H1 (cell line): ENCODE measurements around the gene TUBB4B. TPM values are rescaled to one million over a fixed set of nuclear protein-coding genes. Genes with fewer than 3 reads are reported as not detected.

ENCODE experiments used
- CTCF ChIA-PET: fragments of 300-600 bp; sonication (Branson Sonifier 250); formaldehyde crosslinking; loops from one replicate; lab custom pipeline; 2021; ENCODE audit not compliant: partially characterized antibody; lab: Charles Lee
- POLR2A ChIA-PET: fragments of 300-600 bp; sonication (Branson Sonifier 250); formaldehyde crosslinking; loops from one replicate; lab custom pipeline; 2021; ENCODE audit warnings: inconsistent platforms; ENCODE audit not compliant: partially characterized antibody; lab: Charles Lee
- DNase-seq, 2 experiments: peaks; one replicate each; pipeline versions ENCODE4 v3.0.0 to v3.0.0-alpha.2; 2010 to 2022; ENCODE audit warnings: low spot score in 2 of 2, low read depth in 1 of 2, mixed read lengths in 1 of 2
- FAIRE-seq: peaks from 2 replicates; lab custom pipeline; 2011; peaks lifted over from hg19 to GRCh38; lab: Jason Lieb, UNC
- H2AFZ ChIP-seq: 2 replicates; pipeline ENCODE4 v1.8.1; 2012; ENCODE audit warnings: low read length, inconsistent platforms
- H2AK5ac ChIP-seq: 2 replicates; pipeline ENCODE4 v1.6.1; 2013; ENCODE audit warnings: low read depth, low read length
- H2BK120ac ChIP-seq: replicated peaks from 2 replicates; pipeline ENCODE3; 2013; ENCODE audit warnings: low read depth, low read length, inconsistent platforms
- H2BK12ac ChIP-seq: 2 replicates; pipeline ENCODE4 v1.6.1; 2013; ENCODE audit warnings: low read depth, low read length
- H2BK15ac ChIP-seq: 2 replicates; pipeline ENCODE4 v1.6.1; 2013; ENCODE audit warnings: low read length
- H2BK20ac ChIP-seq: 2 replicates; pipeline ENCODE4 v1.6.1; 2013; ENCODE audit warnings: low read length
- H2BK5ac ChIP-seq: 2 replicates; pipeline ENCODE4 v1.6.1; 2013; ENCODE audit warnings: low read depth, low read length
- H3K14ac ChIP-seq: 2 replicates; pipeline ENCODE4 v1.6.1; 2013; ENCODE audit warnings: inconsistent platforms; ENCODE audit not compliant: insufficient read length
- H3K18ac ChIP-seq: 2 replicates; pipeline ENCODE4 v1.6.1; 2013; ENCODE audit warnings: low read length; ENCODE audit errors: extremely low read depth
- H3K23ac ChIP-seq: 2 replicates; pipeline ENCODE4 v1.6.1; 2013; ENCODE audit warnings: inconsistent platforms; ENCODE audit not compliant: insufficient read length
- H3K23me2 ChIP-seq: 2 replicates; pipeline ENCODE4 v1.6.1; 2013; ENCODE audit warnings: low read depth, low read length
- H3K27ac ChIP-seq: 2 replicates; pipeline ENCODE4 v1.6.1; 2011; ENCODE audit warnings: low read depth, low read length, inconsistent platforms
- H3K27me3 ChIP-seq, 4 experiments: replicated peaks in 1 of 4; 1 replicate in 1 of 4; 2 replicates in 3 of 4; pipeline versions ENCODE4 v1.6.1 to v1.8.1; 2011 to 2013; ENCODE audit warnings: low read length in 3 of 4, mild to moderate bottlenecking in 3 of 4, inconsistent platforms in 2 of 4, mixed read lengths in 2 of 4, moderate library complexity in 1 of 4; ENCODE audit not compliant: control insufficient read depth in 3 of 4, insufficient read depth in 3 of 4; ENCODE audit errors: extremely low read depth in 1 of 4
- H3K36me3 ChIP-seq, 4 experiments: 2 replicates each; pipeline versions ENCODE4 v1.6.1 to v1.8.1; 2011 to 2013; ENCODE audit warnings: mild to moderate bottlenecking in 4 of 4, low read length in 3 of 4, moderate library complexity in 2 of 4, control low read depth in 1 of 4, inconsistent platforms in 1 of 4; ENCODE audit not compliant: insufficient read depth in 4 of 4, control insufficient read depth in 2 of 4
- H3K4ac ChIP-seq: replicated peaks from 2 replicates; pipeline ENCODE3; 2013; ENCODE audit warnings: low read length, low read depth, mixed read lengths, inconsistent platforms; ENCODE audit not compliant: insufficient read length
- H3K4me1 ChIP-seq, 4 experiments: replicated peaks in 1 of 4; 1 replicate in 1 of 4; 2 replicates in 3 of 4; pipeline versions ENCODE4 v1.6.1 to v1.8.1; 2011 to 2013; ENCODE audit warnings: low read length in 3 of 4, inconsistent platforms in 2 of 4, mixed read lengths in 1 of 4; ENCODE audit not compliant: insufficient read depth in 4 of 4, control insufficient read depth in 3 of 4
- H3K4me2 ChIP-seq, 2 experiments: 2 replicates each; pipeline versions ENCODE4 v1.6.1 to v1.8.1; 2011 to 2013; ENCODE audit warnings: low read depth in 2 of 2, low read length in 2 of 2, control low read depth in 1 of 2, inconsistent platforms in 1 of 2, mild to moderate bottlenecking in 1 of 2; ENCODE audit not compliant: insufficient read depth in 1 of 2
- H3K4me3 ChIP-seq, 4 experiments: fragments of 200-600, 300-600 bp in 1 of 4; sonication (generic), shearing (Covaris generic), sonication (Bioruptor Twin) in 1 of 4; 2 replicates each; pipeline versions ENCODE4 v1.5.1 to v1.8.1; 2011 to 2016; ENCODE audit warnings: low read length in 4 of 4, low read depth in 3 of 4, control low read depth in 2 of 4, inconsistent platforms in 2 of 4, mild to moderate bottlenecking in 2 of 4, mixed read lengths in 1 of 4, moderate library complexity in 1 of 4; ENCODE audit not compliant: insufficient read depth in 2 of 4; ENCODE audit errors: extremely low read depth in 1 of 4
- H3K56ac ChIP-seq: replicated peaks from 2 replicates; pipeline ENCODE3; 2013; ENCODE audit warnings: low read depth, mild to moderate bottlenecking, mixed read lengths, low read length, inconsistent platforms; ENCODE audit not compliant: insufficient read length
- H3K79me1 ChIP-seq: 2 replicates; pipeline ENCODE4 v1.6.1; 2013; ENCODE audit warnings: low read depth, low read length, control low read depth
- H3K79me2 ChIP-seq, 2 experiments: 2 replicates each; pipeline versions ENCODE4 v1.6.1 to v1.8.1; 2012 to 2013; ENCODE audit warnings: low read length in 2 of 2, mild to moderate bottlenecking in 2 of 2, inconsistent platforms in 1 of 2; ENCODE audit not compliant: insufficient read depth in 2 of 2, control insufficient read depth in 1 of 2
- H3K9ac ChIP-seq, 4 experiments: replicated peaks in 1 of 4; 1 replicate in 1 of 4; 2 replicates in 3 of 4; pipeline versions ENCODE4 v1.6.1 to v1.8.1; 2011 to 2013; ENCODE audit warnings: low read depth in 3 of 4, low read length in 3 of 4, control low read depth in 2 of 4, mild to moderate bottlenecking in 2 of 4, moderate library complexity in 2 of 4, inconsistent platforms in 1 of 4; ENCODE audit errors: extremely low read depth in 1 of 4
- H3K9me3 ChIP-seq, 2 experiments: 2 replicates each; pipeline versions ENCODE4 v1.6.1 to v1.8.1; 2012 to 2013; ENCODE audit warnings: mild to moderate bottlenecking in 2 of 2, moderate library complexity in 2 of 2, control low read depth in 1 of 2, inconsistent platforms in 1 of 2, low read depth in 1 of 2, low read length in 1 of 2, mixed read lengths in 1 of 2; ENCODE audit not compliant: insufficient read depth in 2 of 2
- H4K20me1 ChIP-seq, 2 experiments: replicated peaks in 1 of 2; 2 replicates each; pipeline versions ENCODE3 to v1.8.1; 2011 to 2013; ENCODE audit warnings: inconsistent platforms in 2 of 2, low read length in 2 of 2, mild to moderate bottlenecking in 1 of 2; ENCODE audit not compliant: insufficient read depth in 2 of 2, control insufficient read depth in 1 of 2
- H4K5ac ChIP-seq: 2 replicates; pipeline ENCODE4 v1.6.1; 2013; ENCODE audit warnings: low read length, low read depth, mixed read lengths, inconsistent platforms; ENCODE audit not compliant: insufficient read length
- H4K8ac ChIP-seq: 2 replicates; pipeline ENCODE4 v1.8.0; 2013; ENCODE audit warnings: mild to moderate bottlenecking, moderate library complexity, low read length, inconsistent platforms; ENCODE audit not compliant: insufficient read depth; ENCODE audit errors: extremely low read depth
- H4K91ac ChIP-seq: replicated peaks from 2 replicates; pipeline ENCODE3; 2013; ENCODE audit warnings: low read length, mixed read lengths, inconsistent platforms; ENCODE audit not compliant: insufficient read length
- RBBP5 ChIP-seq: IDR thresholded peaks from 2 replicates; pipeline ENCODE4 v1.7.1; 2012; ENCODE audit warnings: low read depth, mild to moderate bottlenecking, inconsistent platforms, low read length, moderate library complexity, borderline replicate concordance
- WGBS, 2 experiments: shearing (Covaris generic) in 1 of 2; methylation state at CpG; one replicate each; pipeline versions ENCODE4 v1.1.6 to v1.1.7; 2013 to 2015; ENCODE audit warnings: low lambda C conversion rate in 2 of 2, mixed read lengths in 2 of 2, inconsistent platforms in 1 of 2, low coverage in 1 of 2, missing lambda C conversion rate in 1 of 2; ENCODE audit not compliant: insufficient replicate concordance in 2 of 2, insufficient coverage in 1 of 2, insufficient read length in 1 of 2; ENCODE audit errors: extremely low coverage in 1 of 2, missing lambda C conversion rate in 1 of 2; 5-methylcytosine and 5-hydroxymethylcytosine counted together
- polyA plus RNA-seq, 7 experiments: library from polyadenylated mRNA; depleted of rRNA in 3 of 7; stranded (reverse) in 5 of 7; unstranded in 2 of 7; fragments of >200 nt in 5 of 7; fragments of 200-250 nt in 2 of 7; gene quantifications; 1 replicate in 5 of 7; 2 replicates in 1 of 7; 4 replicates in 1 of 7; pipeline versions ENCODE4 v1.2.1 to v1.2.3, GENCODE V29; 2011 to 2013; ENCODE audit warnings: missing spikeins in 2 of 7, mixed read lengths in 2 of 7
- total RNA-seq: library from RNA; stranded (reverse); fragmentation: NEBNext Ultra II Directional; extraction: Animal tissue kit (Norgen Biotek cat#: 25700); gene quantifications from 2 replicates; pipeline ENCODE4 v1.2.1, GENCODE V29; 2021

TUBB4B gene
- total and polyA plus RNA-seq, 2 of the 8 experiments (the other 6 are each of a cell fraction or from before 2014, with no cell fraction given): 280 to 307 TPM

GRCh38 chr9:137268538-137269201 lies 27.6 kb downstream of the TUBB4B start:
- 93% methylated on average over 19 of the region's 19 CpGs; no CpG with 5 or more reads in 1 of the 2 experiments for WGBS, 2 experiments
- H2BK12ac ChIP-seq: no peak overlapping the region
- H3K79me1 ChIP-seq: no peaks in the 10 kb centered on the region
- peaks cover 4 to 9% of the 10 kb centered on the region in 2 experiments for H4K20me1 ChIP-seq
- H4K5ac ChIP-seq: no peak overlapping the region
- POLR2A ChIA-PET: interaction anchor here (1.7 to 69.9 kb wide), 3 partner anchors 12 to 34 kb away, joined by 4 to 1462 read pairs (median 1462); partner anchors contain the start of genes CYSRT1, NDOR1, NELFB and RNF208
- CTCF ChIA-PET: interaction anchor here (1.1 to 1.9 kb wide), 3 partner anchors 11 to 32 kb away, joined by 3 to 6 read pairs (median 4); no protein-coding TSS in a partner anchor
- no peak overlapping the region for H2BK20ac ChIP-seq
- H2AK5ac ChIP-seq: no peak overlapping the region
- no peak overlapping the region for H3K18ac ChIP-seq
- FAIRE-seq: no peak
- no peak overlapping the region for H2BK15ac ChIP-seq
- no peak overlapping the region for H3K23ac ChIP-seq
- H4K91ac ChIP-seq: no peak overlapping the region
- no peak overlapping the region; the same call in 1 of the 2 replicates for H2BK5ac ChIP-seq
- no peak overlapping the region for H3K9ac ChIP-seq
- no peak overlapping the region for H3K27ac ChIP-seq
- TF ChIP-seq RBBP5: no peak
- H3K4ac ChIP-seq: no peak overlapping the region
- no peak overlapping the region for H2BK120ac ChIP-seq
- H3K4me2 ChIP-seq: no peak overlapping the region
- no peaks in the 10 kb centered on the region for H3K27me3 ChIP-seq
- H3K23me2 ChIP-seq: peaks cover under 1% of the 10 kb centered on the region; the same call in 1 of the 2 replicates
- no peak overlapping the region for H2AFZ ChIP-seq
- no peak overlapping the region for H3K4me3 ChIP-seq
- H3K9me3 ChIP-seq: no peaks in the 10 kb centered on the region
- no peak overlapping the region for H4K8ac ChIP-seq
- H3K36me3 ChIP-seq: peaks cover 6 to 39% (median 27%) of the 10 kb centered on the region in 4 experiments
- DNase-seq: no peak
- H3K14ac ChIP-seq: no peak overlapping the region
- peaks cover 0 to 3% (median 1%) of the 10 kb centered on the region in 4 experiments; a peak in 3 of 7 replicates for H3K4me1 ChIP-seq
- H3K79me2 ChIP-seq: no peaks in the 10 kb centered on the region
- H3K56ac ChIP-seq: no peak overlapping the region
